Heart left ventricle (tissue), 16 donors: ENCODE data around the gene CACNA1C. TPM values are rescaled to one million over a fixed set of nuclear protein-coding genes. Genes with fewer than 3 reads are reported as not detected.
"Not testable (repeated sequence)": the region's sequence is repeated elsewhere in the genome, so short reads cannot be mapped to it uniquely, and the experiment has no call there.

Experiments
- ATAC-seq, 4 donors: fragments of 200-7000 bp; cut with Tn5 transposase; one replicate each; pipeline ENCODE4 v1.9.1; 2020 to 2022; ENCODE audit warnings: moderate library complexity in 4 of 4, mild to moderate bottlenecking in 3 of 4, moderate number of reproducible peaks in 1 of 4
- DNase-seq, 5 donors: peaks; one replicate each; pipeline ENCODE4 v3.0.0-alpha.2; 2020
- H3K27ac ChIP-seq, 12 donors: fragments of 200-600 bp; sonication (generic) in 4 of 12; one replicate each; pipeline versions ENCODE4 v1.5.0 to v1.8.0; 2016 to 2022; ENCODE audit warnings: mild to moderate bottlenecking in 2 of 12
- H3K27me3 ChIP-seq, 9 donors: fragments of 200-600 bp; sonication (generic) in 2 of 9; one replicate each; pipeline versions ENCODE4 v1.5.1 to v1.8.0; 2016 to 2022; ENCODE audit warnings: mild to moderate bottlenecking in 3 of 9
- H3K36me3 ChIP-seq, 9 donors: fragments of 200-600 bp; sonication (generic) in 2 of 9; one replicate each; pipeline versions ENCODE4 v1.5.0 to v1.8.0; 2018 to 2022; ENCODE audit warnings: mild to moderate bottlenecking in 2 of 9
- H3K4me1 ChIP-seq, 12 donors: fragments of 200-600 bp; sonication (generic) in 4 of 12; one replicate each; pipeline versions ENCODE4 v1.5.0 to v1.8.0; 2016 to 2022; ENCODE audit warnings: mild to moderate bottlenecking in 3 of 12
- H3K4me3 ChIP-seq, 12 donors: fragments of 200-600 bp; sonication (generic) in 4 of 12; one replicate each; pipeline versions ENCODE4 v1.5.0 to v1.8.0; 2017 to 2022; ENCODE audit warnings: mild to moderate bottlenecking in 9 of 12, moderate library complexity in 4 of 12
- H3K9me3 ChIP-seq, 12 donors: fragments of 200-600 bp; sonication (generic) in 4 of 12; one replicate each; pipeline versions ENCODE4 v1.5.0 to v1.8.0; 2016 to 2022; ENCODE audit warnings: mild to moderate bottlenecking in 1 of 12
- POLR2A ChIP-seq, 2 donors: fragments of 450-650 bp; IDR thresholded peaks; one replicate each; pipeline ENCODE4 v1.6.1; 2017; ENCODE audit warnings: antibody characterized with exemption in 2 of 2, mild to moderate bottlenecking in 2 of 2, moderate library complexity in 2 of 2
- WGBS, 4 donors: extraction: QIAGEN DNeasy Blood & Tissue Kit in 2 of 4; methylation state at CpG; one replicate each; pipeline versions ENCODE4 v1.1.5 to v1.1.7; 2013 to 2018; 5-methylcytosine and 5-hydroxymethylcytosine counted together
- intact Hi-C, 10 donors: fragments of 100-400 bp; cut with DNase I; formaldehyde crosslinking; loops; one replicate each; pipeline versions ENCODE4 v1.11.1 to v1.14.2; 2022
- polyA plus RNA-seq, 2 donors: library from polyadenylated mRNA; stranded (reverse); fragments of 200-250 nt; gene quantifications; one replicate each; pipeline ENCODE4 v1.2.3, GENCODE V29; 2013
- total RNA-seq, 9 donors: library from RNA; depleted of rRNA in 2 of 9; stranded (reverse); fragments of >200 nt in 2 of 9; fragmentation: NEBNext Ultra II Directional in 3 of 9; extraction: Animal tissue kit (Norgen Biotek cat#: 25700) in 3 of 9; gene quantifications; one replicate each; pipeline versions ENCODE4 v1.1.0 to v1.2.4, GENCODE V29; 2016 to 2023
- TF ChIP-seq, protein P1 (sequence below), 12 donors: fragments of 200-600 bp; sonication (generic) in 4 of 12; IDR thresholded peaks; one replicate each; pipeline versions ENCODE4 v1.5.0 to v1.8.0; 2018 to 2022; ENCODE audit warnings: antibody characterized with exemption in 12 of 12, mild to moderate bottlenecking in 5 of 12
- donor health status: ischemic (EF 13 %, LVEDD 7.1; RV severe dilation, severe dysfunction).
- donor health status: healthy with polysubstance abuse.
- donor health status: DM: no; HTN: yes; CAD: no.
- donor health status: DM: no; HTN: no; CAD: no.
- donor health status: ischemic (EF 25% LVEDD 6.9; RV normal size, moderate dysfunction).
- donor health status: ischemic (EF 25% LVEDD 5.7; RV mildly dilated, moderate dysfunction).
- donor health status: healthy.
- donor health status: DM: yes; HTN: yes; CAD: no.
- donor health status: ischemic (EF 35%, LVEDD 5.7; RV mildly dilated, moderate dysfunction).
- donor health status: nonischemic (EF 11% LVEDD 7.7; RV severe dilation, severe dysfunction).
- donor health status: DM: yes; HTN: yes; CAD: no.
- donor health status: PGD.
- donor health status: ischemic (EF 29% LVEDD 5.4; RV normal size, mild dysfunction).
- donor health status: nonischemic (EF 23%, LVEDD 6.1; RV moderate dilation, normal function).

Gene CACNA1C
- total and polyA plus RNA-seq, 11 donors: 41.9 to 196 (median 164) TPM

DNA sequence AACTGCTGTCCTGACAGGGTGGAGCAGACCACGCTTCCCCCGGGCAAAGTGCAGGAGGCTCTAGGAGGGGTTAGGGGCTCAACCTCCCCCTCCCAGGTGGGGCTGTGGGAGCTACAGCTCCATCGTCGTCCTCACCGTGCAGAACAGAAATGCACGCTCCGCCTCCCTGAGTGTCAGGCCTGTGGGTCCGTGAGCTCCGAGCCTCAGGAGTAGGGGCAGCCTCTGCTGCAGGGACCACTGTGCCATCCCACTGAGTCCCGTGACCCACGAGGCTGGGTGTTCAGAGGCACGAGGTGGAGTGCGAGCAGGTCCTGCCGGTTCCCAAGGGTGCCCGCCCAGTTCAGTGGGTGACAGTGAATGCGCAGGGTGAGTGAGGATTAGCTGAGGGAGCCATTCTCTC lies 48.6 kb downstream of the CACNA1C start:
- Histone ChIP-seq H3K4me3 (no peak overlapping the region), H3K36me3 (peaks cover 0 to 2% (median 0%) of the 10 kb centered on the region in 9 donors), H3K4me1 (peaks cover 0 to 57% (median 18%) of the 10 kb centered on the region in 12 donors), H3K27ac (peak overlapping the region in 5 of 12 donors; percentile 21 to 64 (median 29)), H3K9me3 (no peaks in the 10 kb centered on the region), H3K27me3 (no peaks in the 10 kb centered on the region)
- intact Hi-C loops: no loop called here
- DNase-seq (no peak), ATAC-seq (peak in 3 of 4 donors; percentile 19 to 45 (median 41))
- 63 to 85% (median 80%) methylated on average over 7 to 16 of the region's 16 CpGs for WGBS, 4 donors
- TF ChIP-seq, protein P1, sequence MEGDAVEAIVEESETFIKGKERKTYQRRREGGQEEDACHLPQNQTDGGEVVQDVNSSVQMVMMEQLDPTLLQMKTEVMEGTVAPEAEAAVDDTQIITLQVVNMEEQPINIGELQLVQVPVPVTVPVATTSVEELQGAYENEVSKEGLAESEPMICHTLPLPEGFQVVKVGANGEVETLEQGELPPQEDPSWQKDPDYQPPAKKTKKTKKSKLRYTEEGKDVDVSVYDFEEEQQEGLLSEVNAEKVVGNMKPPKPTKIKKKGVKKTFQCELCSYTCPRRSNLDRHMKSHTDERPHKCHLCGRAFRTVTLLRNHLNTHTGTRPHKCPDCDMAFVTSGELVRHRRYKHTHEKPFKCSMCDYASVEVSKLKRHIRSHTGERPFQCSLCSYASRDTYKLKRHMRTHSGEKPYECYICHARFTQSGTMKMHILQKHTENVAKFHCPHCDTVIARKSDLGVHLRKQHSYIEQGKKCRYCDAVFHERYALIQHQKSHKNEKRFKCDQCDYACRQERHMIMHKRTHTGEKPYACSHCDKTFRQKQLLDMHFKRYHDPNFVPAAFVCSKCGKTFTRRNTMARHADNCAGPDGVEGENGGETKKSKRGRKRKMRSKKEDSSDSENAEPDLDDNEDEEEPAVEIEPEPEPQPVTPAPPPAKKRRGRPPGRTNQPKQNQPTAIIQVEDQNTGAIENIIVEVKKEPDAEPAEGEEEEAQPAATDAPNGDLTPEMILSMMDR (IDR thresholded peaks at IDR 0.05): no peak
- no peak for TF ChIP-seq POLR2A (IDR thresholded peaks at IDR 0.05)

DNA sequence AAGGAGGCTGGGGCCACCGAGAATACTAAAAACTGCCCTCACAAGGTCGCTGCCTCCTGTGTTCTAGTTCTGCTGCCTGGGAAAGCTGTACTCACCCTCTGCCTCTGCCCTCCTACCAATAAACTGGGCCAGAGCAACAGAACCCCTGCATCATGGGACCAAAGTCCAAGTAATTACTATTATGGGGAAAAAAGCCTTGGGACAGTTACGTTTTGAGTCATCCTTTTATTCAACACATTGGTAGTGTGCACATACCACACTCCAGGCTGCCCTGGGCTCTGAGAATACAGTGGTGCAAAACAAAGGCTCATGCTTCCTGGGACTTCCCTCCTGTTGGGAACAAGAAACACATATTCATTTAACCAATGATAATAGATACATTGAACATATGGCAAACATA lies 49.0 kb downstream of the CACNA1C start:
- peaks cover 0 to 53% (median 17%) of the 10 kb centered on the region in 12 donors for H3K4me1 ChIP-seq
- TF ChIP-seq POLR2A (IDR thresholded peaks at IDR 0.05): no peak
- TF ChIP-seq, protein P1 (IDR thresholded peaks at IDR 0.05): no peak
- intact Hi-C loops: no loop called here
- no peaks in the 10 kb centered on the region for H3K27me3 ChIP-seq
- no peak overlapping the region for H3K4me3 ChIP-seq
- ATAC-seq: peak in 1 of 4 donors; percentile 39
- peaks cover 0 to 2% (median 0%) of the 10 kb centered on the region in 9 donors for H3K36me3 ChIP-seq
- 43 to 62% (median 47%) methylated on average over 3 of the region's 3 CpGs for WGBS, 4 donors
- H3K9me3 ChIP-seq: no peaks in the 10 kb centered on the region
- DNase-seq: no peak
- H3K27ac ChIP-seq: peak overlapping the region in 4 of 12 donors; percentile 22 to 64 (median 43)

DNA sequence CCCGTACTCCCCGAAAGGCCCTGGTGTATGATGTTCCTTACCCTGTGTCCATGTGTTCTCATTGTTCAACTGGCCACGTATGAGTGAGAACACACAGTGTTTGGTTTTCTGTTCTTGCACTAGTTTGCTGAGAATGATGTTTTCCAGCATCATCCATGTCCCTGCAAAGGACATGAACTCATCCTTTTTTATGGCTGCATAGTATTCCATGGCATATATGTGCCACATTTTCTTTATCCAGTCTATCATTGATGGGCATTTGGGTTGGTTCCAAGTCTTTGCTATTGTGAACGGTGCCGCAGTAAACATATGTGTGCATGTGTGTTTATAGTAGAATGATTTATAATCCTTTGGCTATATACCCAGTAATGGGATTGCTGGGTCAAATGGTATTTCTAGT lies 49.9 kb downstream of the CACNA1C start:
- DNase-seq, intact Hi-C loops, H3K27me3 ChIP-seq, H3K9me3 ChIP-seq, H3K4me3 ChIP-seq, H3K36me3 ChIP-seq, ATAC-seq: not testable (repeated sequence)
- Histone ChIP-seq H3K4me1 (peaks cover 0 to 52% (median 15%) of the 10 kb centered on the region in 12 donors), H3K27ac (peak overlapping the region in 1 of 12 donors; percentile 64)
- WGBS, 4 donors: 93 to 96% (median 95%) methylated on average over 5 of the region's 5 CpGs

DNA sequence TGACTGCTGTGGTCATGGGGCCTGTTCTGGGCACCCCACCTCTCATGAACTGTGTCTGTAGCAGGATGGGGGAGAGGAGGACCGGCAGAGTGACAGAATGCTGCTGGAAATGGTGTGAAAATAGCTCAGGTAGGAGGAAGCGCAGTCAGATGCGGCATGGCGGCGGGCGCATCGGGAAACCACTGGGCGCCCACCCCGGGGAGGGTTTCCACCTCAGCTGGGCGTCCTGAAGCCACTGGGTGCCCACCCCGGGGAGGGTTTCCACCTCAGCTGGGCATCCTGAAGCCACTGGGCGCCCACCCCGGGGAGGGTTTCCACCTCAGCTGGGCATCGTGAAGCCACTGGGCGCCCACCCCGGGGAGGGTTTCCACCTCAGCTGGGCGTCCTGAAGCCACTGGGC lies 52.6 kb downstream of the CACNA1C start:
- Histone ChIP-seq H3K4me1 (peaks cover 0 to 55% (median 22%) of the 10 kb centered on the region in 12 donors), H3K27ac (peak overlapping the region in 1 of 12 donors; percentile 23)
- DNase-seq, H3K36me3 ChIP-seq, H3K4me3 ChIP-seq, H3K27me3 ChIP-seq, H3K9me3 ChIP-seq, intact Hi-C loops, ATAC-seq: not testable (repeated sequence)
- WGBS, 4 donors: 93 to 97% (median 94%) methylated on average over 9 to 17 of the region's 17 CpGs

DNA sequence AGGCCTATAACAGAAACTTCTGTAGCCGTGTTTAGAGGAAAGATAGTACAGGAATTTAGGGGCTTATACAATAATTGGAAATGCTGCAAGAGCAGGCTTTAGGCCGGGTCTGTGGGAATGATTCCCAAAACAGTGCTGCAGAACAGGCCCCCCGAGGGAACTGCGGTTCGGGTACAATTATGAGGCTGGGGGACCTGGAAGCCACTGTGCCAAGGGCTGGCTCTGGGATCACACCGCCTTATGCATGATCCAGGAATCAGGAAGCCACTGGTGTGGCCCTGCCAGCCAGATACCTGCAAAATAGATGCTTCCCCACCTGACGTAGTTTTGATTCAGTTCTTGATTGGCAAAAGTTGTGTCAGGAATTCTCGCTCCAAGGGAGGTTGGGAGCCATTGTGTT lies 55.4 kb downstream of the CACNA1C start:
- TF ChIP-seq POLR2A (IDR thresholded peaks at IDR 0.05): no peak
- TF ChIP-seq, protein P1 (IDR thresholded peaks at IDR 0.05): no peak
- DNase-seq (no peak), ATAC-seq (no peak)
- H3K4me1 ChIP-seq: peaks cover 0 to 68% (median 36%) of the 10 kb centered on the region in 12 donors
- WGBS, 4 donors: 88 to 92% (median 88%) methylated on average over 8 of the region's 8 CpGs
- no peaks in the 10 kb centered on the region for H3K36me3 ChIP-seq
- H3K4me3 ChIP-seq: no peak overlapping the region
- no peaks in the 10 kb centered on the region for H3K9me3 ChIP-seq
- intact Hi-C loops: no loop called here
- H3K27me3 ChIP-seq: no peaks in the 10 kb centered on the region
- H3K27ac ChIP-seq: peak overlapping the region in 8 of 12 donors; percentile 13 to 86 (median 58)
